Activated T-helper 2 cell treated with anti-CD3 and anti-CD28 coated beads, Interferon-gamma antibody, Interleukin-2, Interleukin-4, amounts not matched to agents 10 μg/mL and 5 μg/mL and 100 μg/mL, durations not matched to agents 14 hours and 24 hours and 36 hours (primary cell): Measurements from ENCODE around the gene TUBGCP4. TPM values are rescaled to one million over a fixed set of nuclear protein-coding genes. Genes with fewer than 3 reads are reported as not detected.
"Not testable (repeated sequence)": the region's sequence is repeated elsewhere in the genome, so short reads cannot be mapped to it uniquely, and the experiment has no call there.

ENCODE experiments used
- DNase-seq: peaks from one replicate; pipeline ENCODE4 v3.0.0; 2021; ENCODE audit warnings: low spot score
- H3K27ac Mint-ChIP-seq: one replicate; pipeline ENCODE4 v1.8.0; 2021; ENCODE audit warnings: mixed read lengths
- H3K27me3 Mint-ChIP-seq: one replicate; pipeline ENCODE4 v1.8.0; 2021; ENCODE audit warnings: low read depth, mixed read lengths
- H3K36me3 Mint-ChIP-seq: one replicate; pipeline ENCODE4 v1.8.0; 2021; ENCODE audit warnings: low read depth, mixed read lengths
- H3K4me1 Mint-ChIP-seq: one replicate; pipeline ENCODE4 v1.8.0; 2021; ENCODE audit warnings: low read depth, mixed read lengths
- H3K4me3 Mint-ChIP-seq: one replicate; pipeline ENCODE4 v1.8.0; 2021; ENCODE audit warnings: low read depth, mild to moderate bottlenecking, moderate library complexity, mixed read lengths
- H3K9me3 Mint-ChIP-seq: one replicate; pipeline ENCODE4 v1.8.0; 2021; ENCODE audit warnings: mixed read lengths
- intact Hi-C: fragments of 100-400 bp; cut with micrococcal nuclease; formaldehyde crosslinking; loops from one replicate; pipeline ENCODE4 v1.15.1; 2023
- total RNA-seq: library from RNA; stranded (reverse); gene quantifications from 2 replicates; pipeline ENCODE4 v1.2.3, GENCODE V29; 2022

Gene TUBGCP4
- total RNA-seq, 1 donor from 2014 or later, result 48.2 TPM

GRCh38 chr15:43376017-43376705, 5.3 kb downstream of the TUBGCP4 start:
- Mint-ChIP-seq H3K9me3 (no peaks in the 10 kb centered on the region), H3K36me3 (peaks cover 60% of the 10 kb centered on the region), H3K27me3 (no peaks in the 10 kb centered on the region), H3K4me1 (peaks cover 17% of the 10 kb centered on the region), H3K27ac (no peak overlapping the region), H3K4me3 (no peak overlapping the region)
- DNase-seq, result no peak
- intact Hi-C loops, result no loop called here

GRCh38 chr15:43378601-43379000, 7.7 kb downstream of the TUBGCP4 start:
- no peak for DNase-seq
- H3K27me3 Mint-ChIP-seq, result no peaks in the 10 kb centered on the region
- intact Hi-C loops, result no loop called here
- no peak overlapping the region for H3K27ac Mint-ChIP-seq
- H3K4me3 Mint-ChIP-seq, result no peak overlapping the region
- H3K4me1 Mint-ChIP-seq, result peaks cover 2% of the 10 kb centered on the region
- peaks cover 66% of the 10 kb centered on the region for H3K36me3 Mint-ChIP-seq
- H3K9me3 Mint-ChIP-seq, result no peaks in the 10 kb centered on the region

- Mint-ChIP-seq H3K27me3 (no peaks in the 10 kb centered on the region), H3K4me1 (no peaks in the 10 kb centered on the region), H3K4me3 (no peak overlapping the region), H3K9me3 (no peaks in the 10 kb centered on the region), H3K36me3 (peaks cover 77% of the 10 kb centered on the region), H3K27ac (no peak overlapping the region)
- no peak for DNase-seq
- intact Hi-C loops, result no loop called here
These were observed 11.4 kb downstream of the TUBGCP4 start for GRCh38 chr15:43382310-43382709.

GRCh38 chr15:43383070-43383469, 12.2 kb downstream of the TUBGCP4 start:
- Mint-ChIP-seq H3K4me1 (no peaks in the 10 kb centered on the region), H3K27ac (no peak overlapping the region), H3K9me3 (no peaks in the 10 kb centered on the region), H3K4me3 (no peak overlapping the region), H3K27me3 (no peaks in the 10 kb centered on the region), H3K36me3 (peaks cover 75% of the 10 kb centered on the region)
- intact Hi-C loops, result no loop called here
- DNase-seq, result no peak

- Mint-ChIP-seq H3K27ac (no peak overlapping the region), H3K27me3 (no peaks in the 10 kb centered on the region), H3K4me1 (peaks cover 3% of the 10 kb centered on the region), H3K9me3 (no peaks in the 10 kb centered on the region), H3K36me3 (peaks cover 61% of the 10 kb centered on the region), H3K4me3 (no peak overlapping the region)
- intact Hi-C loops, result no loop called here
- DNase-seq, result no peak
These were observed 19.8 kb downstream of the TUBGCP4 start for GRCh38 chr15:43390723-43391122.

- H3K36me3 Mint-ChIP-seq, result peaks cover 60% of the 10 kb centered on the region
- H3K9me3 Mint-ChIP-seq, H3K4me1 Mint-ChIP-seq, H3K27me3 Mint-ChIP-seq, intact Hi-C loops, H3K4me3 Mint-ChIP-seq, H3K27ac Mint-ChIP-seq, DNase-seq: not testable (repeated sequence)
These were observed 22.7 kb downstream of the TUBGCP4 start for GRCh38 chr15:43393592-43393991.

GRCh38 chr15:43402255-43402654, 31.4 kb downstream of the TUBGCP4 start:
- peaks cover 84% of the 10 kb centered on the region for H3K36me3 Mint-ChIP-seq

GRCh38 chr15:43403616-43404015, 32.7 kb downstream of the TUBGCP4 start:
- intact Hi-C loops, result no loop called here
- H3K4me1 Mint-ChIP-seq, result peaks cover 12% of the 10 kb centered on the region
- peaks cover 84% of the 10 kb centered on the region for H3K36me3 Mint-ChIP-seq
- H3K4me3 Mint-ChIP-seq, result no peak overlapping the region
- no peak for DNase-seq
- H3K27ac Mint-ChIP-seq, result no peak overlapping the region
- no peaks in the 10 kb centered on the region for H3K27me3 Mint-ChIP-seq
- H3K9me3 Mint-ChIP-seq, result no peaks in the 10 kb centered on the region

More at GRCh38 chr15:43402255-43402654, 31.4 kb downstream of the TUBGCP4 start:
- Mint-ChIP-seq H3K4me1 (peaks cover 12% of the 10 kb centered on the region), H3K9me3 (no peaks in the 10 kb centered on the region), H3K27me3 (no peaks in the 10 kb centered on the region), H3K27ac (no peak overlapping the region), H3K4me3 (no peak overlapping the region)
- DNase-seq, result no peak
- intact Hi-C loops, result no loop called here

- Mint-ChIP-seq H3K27me3 (no peaks in the 10 kb centered on the region), H3K4me1 (peaks cover 12% of the 10 kb centered on the region), H3K4me3 (no peak overlapping the region), H3K27ac (no peak overlapping the region), H3K9me3 (no peaks in the 10 kb centered on the region), H3K36me3 (peaks cover 84% of the 10 kb centered on the region)
- DNase-seq, result no peak
- intact Hi-C loops, result no loop called here
These were observed 33.2 kb downstream of the TUBGCP4 start for GRCh38 chr15:43404130-43404529.

GRCh38 chr15:43406189-43406588, 35.3 kb downstream of the TUBGCP4 start:
- Mint-ChIP-seq H3K36me3 (peaks cover 84% of the 10 kb centered on the region), H3K27ac (no peak overlapping the region), H3K9me3 (no peaks in the 10 kb centered on the region), H3K4me1 (peaks cover 12% of the 10 kb centered on the region), H3K27me3 (no peaks in the 10 kb centered on the region), H3K4me3 (no peak overlapping the region)
- intact Hi-C loops, result no loop called here
- DNase-seq, result no peak

- Mint-ChIP-seq H3K4me3 (no peak overlapping the region), H3K4me1 (peaks cover 12% of the 10 kb centered on the region), H3K9me3 (no peaks in the 10 kb centered on the region), H3K36me3 (peaks cover 81% of the 10 kb centered on the region), H3K27me3 (no peaks in the 10 kb centered on the region), H3K27ac (no peak overlapping the region)
- DNase-seq, result no peak
- intact Hi-C loops, result no loop called here
These were observed 35.9 kb downstream of the TUBGCP4 start for GRCh38 chr15:43406808-43407207.

GRCh38 chr15:43408789-43409188, 37.9 kb downstream of the TUBGCP4 start:
- Mint-ChIP-seq H3K36me3 (peaks cover 81% of the 10 kb centered on the region), H3K4me1 (peaks cover 5% of the 10 kb centered on the region)

GRCh38 chr15:43410572-43411214, 39.8 kb downstream of the TUBGCP4 start:
- no peaks in the 10 kb centered on the region for H3K27me3 Mint-ChIP-seq
- peaks cover 74% of the 10 kb centered on the region for H3K36me3 Mint-ChIP-seq
- DNase-seq, result no peak
- no peak overlapping the region for H3K4me3 Mint-ChIP-seq
- H3K27ac Mint-ChIP-seq, result no peak overlapping the region
- intact Hi-C loops, result no loop called here
- H3K4me1 Mint-ChIP-seq, result no peaks in the 10 kb centered on the region
- no peaks in the 10 kb centered on the region for H3K9me3 Mint-ChIP-seq

More at GRCh38 chr15:43408789-43409188, 37.9 kb downstream of the TUBGCP4 start:
- intact Hi-C loops, result no loop called here
- no peaks in the 10 kb centered on the region for H3K27me3 Mint-ChIP-seq
- no peaks in the 10 kb centered on the region for H3K9me3 Mint-ChIP-seq
- no peak overlapping the region for H3K27ac Mint-ChIP-seq
- DNase-seq, result no peak
- no peak overlapping the region for H3K4me3 Mint-ChIP-seq
